T1000 (cell line): ENCODE results near the gene TIMM22.
"Not testable (repeated sequence)": the region's sequence is repeated elsewhere in the genome, so short reads cannot be mapped to it uniquely, and the experiment has no call there.

Source experiments
- DNase-seq: peaks from one replicate; lab custom pipeline; 2025; ENCODE audit warnings: mixed read lengths; lab: John Stamatoyannopoulos, UW

Gene TIMM22

DNA sequence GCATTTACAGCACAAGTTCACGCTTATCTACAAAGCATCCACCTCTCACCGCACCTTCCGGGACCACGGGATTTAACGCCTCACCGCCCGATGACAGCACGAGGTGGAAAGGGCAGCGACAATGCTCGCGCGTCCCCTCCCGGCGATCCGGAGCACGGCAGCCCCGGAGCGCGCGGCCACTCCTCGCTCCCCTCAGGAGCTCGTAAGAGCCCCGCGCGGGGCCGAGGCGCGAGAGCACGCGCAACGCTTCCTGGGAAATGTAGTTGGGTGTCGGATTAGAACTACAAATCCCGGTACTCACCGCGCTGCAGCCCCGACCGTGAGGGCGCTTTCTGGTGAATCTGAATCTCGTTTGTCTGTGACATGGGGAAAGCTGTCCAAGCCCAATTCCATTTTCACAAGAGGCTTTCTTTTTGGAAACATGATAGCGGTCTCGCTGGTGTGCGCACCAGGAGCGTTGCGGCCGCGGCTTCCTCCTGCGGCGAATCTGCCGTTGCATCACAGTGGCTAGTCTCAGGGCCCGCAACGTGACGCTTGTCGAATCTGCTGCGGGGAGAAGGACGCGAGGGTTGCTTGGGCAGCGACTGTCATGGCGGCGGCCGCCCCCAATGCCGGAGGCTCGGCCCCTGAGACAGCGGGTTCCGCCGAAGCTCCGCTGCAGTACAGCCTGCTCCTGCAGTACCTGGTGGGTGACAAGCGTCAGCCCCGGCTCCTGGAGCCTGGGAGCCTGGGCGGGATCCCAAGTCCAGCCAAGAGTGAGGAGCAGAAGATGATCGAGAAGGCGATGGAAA, at the start of gene TIMM22:
Gene TIMM22, plus strand, starts transcription at position 576 of the 791 bp plus-strand sequence. Its CDS starts 14 bp downstream, at position 590.
- peak; percentile 95 for DNase-seq

DNA sequence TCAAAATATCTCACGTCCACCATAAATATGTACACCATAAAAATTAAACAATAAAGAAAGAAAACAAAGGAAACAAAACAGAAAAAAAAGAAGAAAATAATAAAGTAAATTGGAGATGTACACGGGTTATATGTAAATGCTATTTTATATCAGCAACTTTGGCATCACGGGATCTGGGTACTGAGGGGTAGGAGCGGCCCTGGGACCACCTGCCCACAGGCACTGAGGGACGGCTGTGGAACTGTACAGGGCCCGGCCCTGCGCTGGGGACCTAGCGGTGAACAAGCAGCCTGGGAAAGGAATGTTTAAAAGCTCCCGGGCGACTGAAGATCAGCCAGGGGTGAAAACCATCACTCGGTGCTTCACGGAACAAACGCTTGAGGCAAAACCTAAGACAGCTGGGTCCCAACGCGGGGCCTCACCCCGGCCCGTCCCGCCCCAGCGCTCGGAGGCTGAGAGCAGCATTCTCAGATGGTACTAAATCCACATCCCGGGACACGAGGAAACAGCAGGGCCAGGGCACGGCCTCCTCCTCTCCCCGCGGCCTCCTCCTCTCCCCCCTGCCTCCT, 48.6 kb upstream of the TIMM22 start:
- no peak for DNase-seq

DNA sequence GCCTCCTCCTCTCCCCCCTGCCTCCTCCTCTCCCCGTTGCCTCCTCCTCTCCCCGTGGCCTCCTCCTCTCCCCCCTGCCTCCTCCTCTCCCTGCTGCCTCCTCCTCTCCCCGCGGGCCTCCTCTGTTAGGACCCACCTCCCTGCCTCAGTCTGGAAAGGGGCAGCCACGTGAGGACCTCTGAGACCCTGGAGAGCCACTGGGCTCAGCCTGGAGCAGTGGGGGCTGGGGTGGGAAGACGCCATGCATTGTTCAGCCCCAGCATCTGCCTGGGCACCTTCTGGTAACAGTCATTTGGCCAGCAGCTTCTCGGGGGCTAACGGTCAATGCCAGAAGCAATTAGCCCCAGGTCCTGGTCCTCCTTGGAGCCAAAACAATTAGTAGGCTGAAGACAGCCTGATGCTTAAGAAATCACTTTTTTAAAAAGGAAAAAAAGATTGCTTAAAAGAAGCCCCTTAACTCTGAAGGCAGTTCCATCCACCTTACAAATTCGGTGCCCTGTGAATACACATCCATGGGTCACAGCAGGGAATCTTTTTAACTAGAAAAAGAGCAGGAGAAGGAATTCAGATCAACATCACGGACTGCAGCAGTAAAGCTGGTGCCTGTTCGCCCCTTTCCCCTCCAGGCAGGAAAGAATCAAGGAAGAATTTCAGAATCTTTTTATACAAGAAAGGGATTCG, 47.2 kb upstream of the TIMM22 start:
- no peak for DNase-seq

DNA sequence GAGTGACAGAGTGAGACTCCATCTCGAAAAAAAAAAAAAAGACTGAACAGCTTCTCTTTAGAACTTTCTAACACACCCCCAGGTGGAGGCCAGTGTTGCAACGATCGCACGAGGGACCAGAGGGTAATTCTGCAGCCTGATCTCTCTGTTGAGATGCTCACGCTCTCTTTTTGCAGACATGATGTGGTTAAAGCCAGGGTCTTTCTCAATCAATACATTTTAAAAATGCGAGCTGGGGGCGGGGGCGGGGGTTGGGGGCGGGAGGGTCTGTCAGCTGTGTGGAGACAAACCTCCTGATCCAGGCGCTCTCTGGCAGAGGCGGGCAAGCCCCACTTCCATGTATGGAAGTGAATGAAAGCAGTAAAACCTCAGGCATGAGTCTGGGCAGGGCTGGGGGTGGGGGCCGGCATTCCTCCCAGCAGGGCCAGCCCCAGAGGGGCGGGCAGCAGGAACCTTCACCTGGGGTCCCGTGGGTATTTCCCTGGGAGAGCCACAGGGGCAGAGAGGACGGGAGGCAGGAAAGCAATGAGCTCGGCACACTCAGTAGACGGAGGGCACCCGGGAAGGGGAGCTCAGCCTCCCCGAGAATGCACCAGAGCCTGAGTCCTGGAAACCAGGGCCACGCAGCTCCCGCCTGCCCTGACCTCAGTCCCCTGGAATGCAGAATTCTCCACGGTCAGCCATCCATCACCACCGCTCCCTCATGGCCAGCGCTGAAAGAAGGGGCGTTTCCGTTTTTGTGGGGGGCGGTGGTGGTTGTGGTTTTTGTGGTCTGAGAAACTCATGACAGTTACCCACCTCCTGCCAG, 45.4 kb upstream of the TIMM22 start:
- peak; percentile 86 for DNase-seq

GRCh38 chr17:952592-952991, 44.3 kb upstream of the TIMM22 start:
- DNase-seq, result not testable (repeated sequence)

- DNase-seq, result no peak
Observed at GRCh38 chr17:953767-954166, 43.2 kb upstream of the TIMM22 start.

DNA sequence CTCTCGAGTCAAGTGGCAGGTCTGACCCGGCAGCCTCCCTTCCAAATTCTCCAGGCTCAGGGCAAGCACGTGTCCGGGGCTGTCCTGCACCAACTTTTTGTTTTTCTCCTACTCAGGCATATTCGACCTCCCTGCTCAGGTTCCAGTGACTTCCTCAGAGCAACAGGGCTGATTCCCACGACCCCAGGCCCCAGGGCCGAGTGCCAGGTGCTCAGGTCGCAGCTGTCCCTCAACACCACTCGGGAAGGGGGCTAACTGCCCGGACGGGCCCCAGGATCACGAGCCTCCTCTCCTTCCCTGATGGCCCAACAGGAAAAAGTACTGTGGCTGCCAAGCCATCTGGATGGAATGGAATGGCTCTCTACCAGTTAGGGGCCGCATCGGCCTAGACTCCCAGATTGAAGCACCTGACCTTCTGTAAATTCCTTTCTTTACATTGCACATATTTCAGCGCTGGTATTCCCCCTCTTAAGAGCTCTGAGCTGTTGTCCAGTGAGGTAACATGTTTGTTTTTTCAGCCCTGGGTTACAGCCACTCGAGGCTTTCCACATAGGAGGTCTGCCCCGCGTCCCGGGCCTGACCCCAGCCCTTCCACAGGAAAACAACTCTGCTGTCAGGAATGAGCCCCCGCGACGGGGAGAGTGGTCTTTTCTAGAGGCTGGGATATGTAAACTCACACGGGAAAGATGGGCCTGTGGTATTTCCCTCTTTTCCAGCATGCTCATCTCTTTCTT, 42.3 kb upstream of the TIMM22 start:
- peak; percentile 70 for DNase-seq

DNA sequence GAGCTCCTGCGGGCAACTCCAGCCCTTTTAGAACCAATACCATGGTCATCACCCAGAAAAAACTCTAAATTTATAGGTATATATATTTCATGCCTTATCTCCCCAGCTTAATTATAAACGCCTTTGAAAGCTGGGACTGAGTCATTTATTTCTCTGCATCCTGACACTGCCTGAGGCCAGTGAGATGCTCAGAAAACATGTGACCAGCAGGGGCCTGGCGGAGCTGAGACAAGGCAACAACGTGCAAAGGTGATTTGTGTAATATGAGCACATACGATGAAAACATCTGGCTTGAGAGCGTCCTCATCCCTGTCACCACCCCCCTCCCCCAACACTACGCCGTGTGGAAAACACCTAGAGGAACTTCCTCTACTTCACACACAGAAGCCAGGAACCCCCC, 40.0 kb upstream of the TIMM22 start:
- DNase-seq, result peak; percentile 62

GRCh38 chr17:957856-958421, 39.0 kb upstream of the TIMM22 start:
- no peak for DNase-seq

GRCh38 chr17:958712-959451, 38.0 kb upstream of the TIMM22 start:
- DNase-seq, result no peak

- no peak for DNase-seq
Observed at GRCh38 chr17:962166-962565, 34.8 kb upstream of the TIMM22 start.

GRCh38 chr17:962670-963069, 34.3 kb upstream of the TIMM22 start:
- DNase-seq, result no peak

DNA sequence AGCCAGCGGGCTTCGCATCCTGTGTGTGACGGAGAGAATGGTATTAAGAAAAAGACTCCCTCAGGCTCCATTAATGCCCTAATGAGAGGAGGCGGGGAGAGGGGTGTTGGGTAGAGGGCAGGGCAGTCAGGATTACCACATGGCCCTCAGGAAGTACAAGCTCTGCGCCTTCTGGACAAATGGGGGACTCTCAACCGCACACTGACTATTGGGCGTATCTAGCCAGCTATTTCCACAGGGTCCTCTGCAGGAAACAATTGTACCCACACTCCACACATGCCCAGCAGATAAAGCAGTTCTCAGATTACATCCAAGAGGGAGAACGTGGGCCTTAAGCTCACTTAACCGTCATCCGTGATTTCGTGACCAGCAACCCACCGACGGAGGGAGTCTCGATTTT, 32.1 kb upstream of the TIMM22 start:
- no peak for DNase-seq

- no peak for DNase-seq
Observed at GRCh38 chr17:965311-965989, 31.5 kb upstream of the TIMM22 start.

DNA sequence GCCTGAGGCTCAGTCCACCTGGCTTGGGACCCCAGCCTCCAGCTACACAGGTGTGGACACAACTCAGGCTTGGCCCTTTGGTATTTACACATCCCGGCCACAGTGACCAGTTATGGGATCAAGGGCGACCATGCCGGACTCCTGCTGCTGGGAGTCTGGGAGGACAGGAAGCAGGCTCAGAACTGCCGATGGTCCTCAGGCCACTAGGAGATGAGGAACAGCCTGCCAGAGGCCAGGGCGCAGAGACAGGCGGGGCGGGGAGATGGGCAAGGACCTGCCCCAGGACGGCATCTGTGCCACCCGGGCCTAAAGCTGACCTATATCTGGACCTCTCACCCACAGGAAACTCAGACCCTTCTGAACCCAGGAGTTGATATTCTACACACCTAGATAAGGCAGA, 29.8 kb upstream of the TIMM22 start:
- DNase-seq, result no peak

- DNase-seq, result no peak
Observed at GRCh38 chr17:968812-969730, 27.9 kb upstream of the TIMM22 start.

DNA sequence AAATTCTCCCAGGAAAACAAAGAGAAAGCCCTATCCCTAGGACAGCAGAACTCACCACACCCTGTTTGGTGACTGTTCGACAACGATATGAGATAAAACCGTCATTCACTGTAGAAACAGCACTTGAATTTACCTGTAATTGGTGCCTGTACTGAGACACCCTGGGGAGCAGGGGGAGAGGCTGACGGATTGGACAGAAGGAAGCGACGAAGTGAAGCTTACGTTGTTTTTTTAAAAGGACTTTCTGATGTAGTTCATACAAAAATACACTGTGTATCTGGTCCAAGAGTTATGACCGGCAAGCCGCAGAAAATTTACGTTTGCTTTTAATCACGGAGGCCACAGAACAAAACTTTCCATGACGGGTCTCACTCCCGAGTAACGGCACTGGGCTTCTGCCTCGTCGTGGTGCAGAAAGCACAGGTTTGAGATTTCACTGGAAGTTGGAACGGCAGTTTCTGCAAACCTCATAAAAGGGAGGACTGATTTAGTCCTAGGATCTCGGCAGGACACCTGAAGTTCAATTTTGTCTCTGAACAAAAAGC, 27.0 kb upstream of the TIMM22 start:
- DNase-seq, result no peak

DNA sequence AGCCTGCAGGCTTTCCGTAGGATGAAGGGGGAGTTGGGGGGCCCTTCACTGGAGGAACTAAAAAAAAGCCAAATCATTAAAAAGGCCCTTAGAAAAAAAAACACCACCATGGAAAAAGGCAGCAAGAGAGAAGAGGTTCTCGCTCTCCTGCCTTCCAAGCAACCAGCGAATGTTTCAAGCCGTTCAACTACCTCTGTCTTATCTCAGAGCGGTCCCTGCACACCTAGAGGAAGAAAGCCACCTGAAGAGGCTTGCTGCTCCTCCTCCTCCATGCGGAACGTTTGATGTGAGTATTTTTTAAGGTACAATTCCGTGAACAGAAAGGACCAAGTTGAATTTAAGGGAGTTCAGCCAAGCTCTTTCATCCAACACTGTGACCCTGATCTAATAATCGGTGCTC, 26.6 kb upstream of the TIMM22 start:
- no peak for DNase-seq

GRCh38 chr17:971861-972260, 25.1 kb upstream of the TIMM22 start:
- not testable (repeated sequence) for DNase-seq
